ENCODE results near the gene GABRG3.

Gene GABRG3

GRCh38 chr15:27573805-27574485 lies 603.0 kb downstream of the GABRG3 start:
- Histone ChIP-seq H3K27ac (no peak overlapping the region), H3K4me3 (ENCODE audit: low read depth, low read length) (no peak overlapping the region), H3K27me3 (replicated peaks) (no peaks in the 10 kb centered on the region), H3K36me3 (replicated peaks) (no peaks in the 10 kb centered on the region)
- no peak for DNase-seq
- in situ Hi-C loops (cut with HindIII; ENCODE audit: low pct_ligation_motif_present, low sequenced_read_pairs) = no loop called here
- TF ChIP-seq CTCF (IDR thresholded peaks at IDR 0.05; ENCODE audit: low read depth, low read length, missing control alignments) = no peak

GRCh38 chr15:27574541-27575054 lies 603.6 kb downstream of the GABRG3 start:
- Histone ChIP-seq H3K36me3 (replicated peaks) (no peaks in the 10 kb centered on the region), H3K27ac (no peak overlapping the region), H3K4me3 (ENCODE audit: low read depth, low read length) (no peak overlapping the region), H3K27me3 (replicated peaks) (no peaks in the 10 kb centered on the region)
- no peak for TF ChIP-seq CTCF (IDR thresholded peaks at IDR 0.05; ENCODE audit: low read depth, low read length, missing control alignments)
- no peak for DNase-seq
- in situ Hi-C loops (cut with HindIII; ENCODE audit: low pct_ligation_motif_present, low sequenced_read_pairs) = no loop called here

- no peak overlapping the region for H3K4me3 ChIP-seq (ENCODE audit: low read depth, low read length)
- no peak for TF ChIP-seq CTCF (IDR thresholded peaks at IDR 0.05; ENCODE audit: low read depth, low read length, missing control alignments)
- H3K27me3 ChIP-seq (replicated peaks) = no peaks in the 10 kb centered on the region
- H3K27ac ChIP-seq = no peak overlapping the region
- H3K36me3 ChIP-seq (replicated peaks) = no peaks in the 10 kb centered on the region
- DNase-seq = no peak
- in situ Hi-C loops (cut with HindIII; ENCODE audit: low pct_ligation_motif_present, low sequenced_read_pairs) = no loop called here
Observed at GRCh38 chr15:27575521-27575920, 604.5 kb downstream of the GABRG3 start.

- DNase-seq = no peak
- in situ Hi-C loops (cut with HindIII; ENCODE audit: low pct_ligation_motif_present, low sequenced_read_pairs) = no loop called here
- H3K36me3 ChIP-seq (replicated peaks) = no peaks in the 10 kb centered on the region
- no peak overlapping the region for H3K4me3 ChIP-seq (ENCODE audit: low read depth, low read length)
- no peak overlapping the region for H3K27ac ChIP-seq
- H3K27me3 ChIP-seq (replicated peaks) = no peaks in the 10 kb centered on the region
- TF ChIP-seq CTCF (IDR thresholded peaks at IDR 0.05; ENCODE audit: low read depth, low read length, missing control alignments) = no peak
Observed at GRCh38 chr15:27576576-27576975, 605.6 kb downstream of the GABRG3 start.

- no peak for DNase-seq
- no peak for TF ChIP-seq CTCF (IDR thresholded peaks at IDR 0.05; ENCODE audit: low read depth, low read length, missing control alignments)
- H3K4me3 ChIP-seq (ENCODE audit: low read depth, low read length) = no peak overlapping the region
- in situ Hi-C loops (cut with HindIII; ENCODE audit: low pct_ligation_motif_present, low sequenced_read_pairs) = no loop called here
- no peaks in the 10 kb centered on the region for H3K36me3 ChIP-seq (replicated peaks)
- H3K27ac ChIP-seq = no peak overlapping the region
- no peaks in the 10 kb centered on the region for H3K27me3 ChIP-seq (replicated peaks)
Observed at GRCh38 chr15:27579738-27580137, 608.8 kb downstream of the GABRG3 start.
